GM15510 (cell line): ENCODE results near the gene ARCN1.

Source experiments
- POLR2A ChIP-seq: IDR thresholded peaks from 3 replicates; pipeline ENCODE4 v1.6.1; 2011; ENCODE audit warnings: borderline replicate concordance; ENCODE audit not compliant: insufficient read length; ENCODE audit errors: extremely low read depth

ARCN1 gene

DNA sequence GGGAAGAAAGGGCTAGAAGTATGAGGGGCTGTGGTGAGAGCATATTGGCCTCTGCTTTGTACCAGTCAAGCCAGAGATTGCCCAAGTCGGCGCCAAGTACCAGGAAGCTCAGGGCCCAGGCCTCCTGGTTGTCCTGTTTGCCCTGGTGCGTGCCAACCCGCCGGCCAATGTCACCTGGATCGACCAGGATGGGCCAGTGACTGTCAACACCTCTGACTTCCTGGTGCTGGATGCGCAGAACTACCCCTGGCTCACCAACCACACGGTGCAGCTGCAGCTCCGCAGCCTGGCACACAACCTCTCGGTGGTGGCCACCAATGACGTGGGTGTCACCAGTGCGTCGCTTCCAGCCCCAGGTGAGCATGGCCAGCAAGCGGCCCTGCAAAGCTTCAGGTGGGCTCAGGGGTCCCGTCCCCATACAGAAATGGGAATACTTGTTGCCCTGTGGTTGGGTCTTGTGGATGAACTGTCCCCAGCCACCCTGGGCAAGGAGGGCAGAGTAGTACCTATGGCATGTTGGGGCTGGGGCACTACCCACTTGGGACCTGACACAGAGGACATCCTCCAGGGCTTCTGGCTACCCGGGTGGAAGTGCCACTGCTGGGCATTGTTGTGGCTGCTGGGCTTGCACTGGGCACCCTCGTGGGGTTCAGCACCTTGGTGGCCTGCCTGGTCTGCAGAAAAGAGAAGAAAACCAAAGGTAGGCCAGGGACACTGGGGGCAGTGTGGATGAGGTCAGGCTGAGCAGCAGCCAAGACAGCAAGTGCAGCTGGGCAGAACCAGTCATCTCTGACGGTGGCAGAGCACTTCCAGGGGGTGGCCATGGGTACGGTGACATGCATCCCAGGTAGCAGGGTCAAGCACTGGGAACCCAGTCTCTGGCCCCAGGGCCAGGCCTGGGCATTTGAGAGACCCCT, 39.1 kb upstream of the ARCN1 start:
- no peak for TF ChIP-seq POLR2A

- no peak for TF ChIP-seq POLR2A
These were observed 38.2 kb upstream of the ARCN1 start for GRCh38 chr11:118533769-118534729.

DNA sequence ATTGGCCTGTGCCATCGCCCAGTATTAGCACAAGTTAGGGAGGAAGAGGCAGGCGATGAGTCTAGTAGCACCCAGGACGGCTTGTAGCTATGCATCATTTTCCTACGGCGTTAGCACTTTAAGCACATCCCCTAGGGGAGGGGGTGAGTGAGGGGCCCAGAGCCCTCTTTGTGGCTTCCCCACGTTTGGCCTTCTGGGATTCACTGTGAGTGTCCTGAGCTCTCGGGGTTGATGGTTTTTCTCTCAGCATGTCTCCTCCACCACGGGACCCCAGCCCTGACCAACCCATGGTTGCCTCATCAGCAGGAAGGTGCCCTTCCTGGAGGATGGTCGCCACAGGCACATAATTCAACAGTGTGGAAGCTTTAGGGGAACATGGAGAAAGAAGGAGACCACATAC, 36.9 kb upstream of the ARCN1 start:
- TF ChIP-seq POLR2A: no peak

- no peak for TF ChIP-seq POLR2A
These were observed 35.5 kb upstream of the ARCN1 start for GRCh38 chr11:118536726-118537125.

- no peak for TF ChIP-seq POLR2A
These were observed 34.7 kb upstream of the ARCN1 start for GRCh38 chr11:118537409-118537980.

DNA sequence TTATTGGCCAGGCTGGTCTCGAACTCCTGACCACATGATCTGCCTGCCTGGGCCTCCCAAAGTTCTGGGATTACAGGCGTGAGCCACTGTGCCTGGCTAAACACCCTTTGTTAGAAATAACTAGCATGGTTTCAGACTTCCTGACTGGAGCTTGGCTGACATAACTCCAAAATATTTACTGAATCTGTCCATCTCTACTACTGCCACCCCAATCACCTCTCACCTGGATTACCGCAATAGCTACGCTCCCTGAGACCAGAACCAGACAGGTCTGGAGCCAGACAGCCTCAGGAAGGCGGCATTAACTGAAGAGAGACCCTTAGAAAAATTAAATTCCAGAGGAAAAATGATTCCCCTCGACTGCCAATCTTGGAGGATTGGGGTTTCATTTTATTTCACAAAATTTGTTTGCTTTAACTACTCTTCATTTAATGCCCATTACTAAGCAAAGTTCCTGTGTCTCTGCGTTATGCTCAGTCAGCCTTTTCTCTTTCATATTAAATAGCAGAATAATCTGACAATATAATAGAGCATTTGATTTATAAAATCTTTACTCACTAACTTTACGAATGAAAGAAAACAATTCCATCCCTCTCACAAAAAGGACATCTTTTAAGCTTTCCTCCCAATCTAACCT, 28.1 kb upstream of the ARCN1 start:
- TF ChIP-seq POLR2A: no peak

- TF ChIP-seq POLR2A: no peak
These were observed 27.6 kb upstream of the ARCN1 start for GRCh38 chr11:118544647-118545010.

DNA sequence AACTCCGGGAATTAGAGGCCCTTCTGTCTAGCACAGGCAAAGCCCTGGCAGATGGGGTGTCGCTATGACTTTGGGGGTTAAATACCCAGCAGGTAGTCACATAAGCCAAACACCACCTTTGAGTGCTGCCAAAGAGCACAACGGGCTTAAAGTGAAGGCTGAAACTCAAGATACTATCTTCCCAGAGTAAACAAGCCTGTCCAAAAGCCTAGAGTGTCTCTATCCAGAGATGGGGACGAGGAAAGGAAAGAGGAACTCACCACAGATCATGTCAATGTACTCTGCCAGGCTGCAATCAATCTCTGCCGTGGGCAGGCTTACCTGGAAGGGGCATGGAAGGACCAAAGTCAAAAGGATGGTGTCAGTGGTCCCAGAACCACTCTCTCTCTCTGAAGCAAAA, 26.7 kb upstream of the ARCN1 start:
- no peak for TF ChIP-seq POLR2A

GRCh38 chr11:118547132-118547531, 25.1 kb upstream of the ARCN1 start:
- TF ChIP-seq POLR2A: no peak

- no peak for TF ChIP-seq POLR2A
These were observed 19.9 kb upstream of the ARCN1 start for GRCh38 chr11:118552341-118552740.

GRCh38 chr11:118560806-118561205, 11.4 kb upstream of the ARCN1 start:
- TF ChIP-seq POLR2A: no peak

DNA sequence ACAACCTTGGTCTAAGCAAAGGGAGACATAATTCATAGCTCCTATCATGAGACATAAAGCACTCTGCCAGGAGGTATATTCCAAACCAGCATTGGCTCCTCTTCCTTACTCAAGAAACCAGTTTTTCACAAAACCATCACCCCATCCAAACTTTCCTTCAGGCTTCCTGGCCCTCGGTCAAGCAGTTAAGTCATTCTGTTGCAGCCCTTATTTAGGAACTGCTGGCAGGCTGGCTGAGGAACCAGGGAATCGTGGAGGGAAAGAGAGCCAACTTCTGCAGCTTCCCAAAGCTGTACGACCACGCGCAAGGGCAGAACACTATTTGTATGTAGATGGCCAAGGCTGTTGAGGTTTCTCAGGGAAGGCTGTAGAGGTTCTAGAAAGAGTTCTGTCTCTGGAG, 7.2 kb upstream of the ARCN1 start:
- no peak for TF ChIP-seq POLR2A

GRCh38 chr11:118569670-118570069, 2.5 kb upstream of the ARCN1 start:
- no peak for TF ChIP-seq POLR2A

DNA sequence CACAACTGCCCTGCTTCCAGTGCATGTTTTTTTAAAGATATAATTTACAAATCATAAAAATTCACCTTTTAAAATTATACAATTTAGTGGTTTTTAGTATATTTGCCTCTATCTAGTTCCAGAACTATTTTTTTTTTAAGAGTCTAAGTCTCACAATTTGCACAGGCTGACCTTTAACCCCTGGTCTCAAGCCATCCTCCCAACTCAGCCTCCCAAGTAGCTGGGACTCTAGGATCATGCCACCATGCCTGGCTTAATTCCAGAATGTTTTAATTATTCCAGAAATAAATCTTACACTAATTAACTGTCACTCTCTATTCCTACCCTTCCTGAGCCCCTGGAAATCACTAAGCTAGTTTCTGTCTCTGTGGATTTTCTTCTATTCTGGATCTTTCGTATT, 1.4 kb upstream of the ARCN1 start:
- no peak for TF ChIP-seq POLR2A

GRCh38 chr11:118572981-118573550, 857 bp downstream of the ARCN1 start:
- TF ChIP-seq POLR2A: no peak

- no peak for TF ChIP-seq POLR2A
These were observed 2.4 kb downstream of the ARCN1 start for GRCh38 chr11:118574636-118575035.
